Suppressor macrophage treated with lipopolysaccharide for 4 hours (primary cell): ENCODE results near the gene C1orf35.
A peak's percentile ranks its signal among the peaks of the same experiment; 100 is the strongest.

Source experiments
- DNase-seq: peaks from one replicate; pipeline ENCODE4 v3.0.0-alpha.2; 2020

Gene C1orf35

DNA sequence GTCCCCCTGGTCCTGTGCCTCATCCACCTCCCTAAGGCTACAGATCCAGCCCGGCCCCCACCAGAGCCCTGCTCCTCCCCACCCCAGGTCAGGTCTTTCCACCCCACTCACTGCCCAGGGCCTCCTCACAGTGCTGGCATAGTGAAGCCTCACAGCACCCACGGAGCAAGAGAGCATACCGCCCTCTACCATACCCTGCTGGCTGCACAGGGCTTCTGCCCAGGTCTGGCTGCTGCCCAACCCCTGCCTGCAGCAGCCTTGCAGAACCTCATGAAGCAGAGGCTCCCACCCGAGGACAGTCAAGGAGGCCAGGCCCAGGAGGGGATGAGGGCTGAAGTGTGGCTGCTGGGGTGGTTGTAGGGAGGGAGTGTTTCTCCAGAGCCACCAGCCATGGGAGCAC lies 40.3 kb downstream of the C1orf35 start:
- no peak for DNase-seq

DNA sequence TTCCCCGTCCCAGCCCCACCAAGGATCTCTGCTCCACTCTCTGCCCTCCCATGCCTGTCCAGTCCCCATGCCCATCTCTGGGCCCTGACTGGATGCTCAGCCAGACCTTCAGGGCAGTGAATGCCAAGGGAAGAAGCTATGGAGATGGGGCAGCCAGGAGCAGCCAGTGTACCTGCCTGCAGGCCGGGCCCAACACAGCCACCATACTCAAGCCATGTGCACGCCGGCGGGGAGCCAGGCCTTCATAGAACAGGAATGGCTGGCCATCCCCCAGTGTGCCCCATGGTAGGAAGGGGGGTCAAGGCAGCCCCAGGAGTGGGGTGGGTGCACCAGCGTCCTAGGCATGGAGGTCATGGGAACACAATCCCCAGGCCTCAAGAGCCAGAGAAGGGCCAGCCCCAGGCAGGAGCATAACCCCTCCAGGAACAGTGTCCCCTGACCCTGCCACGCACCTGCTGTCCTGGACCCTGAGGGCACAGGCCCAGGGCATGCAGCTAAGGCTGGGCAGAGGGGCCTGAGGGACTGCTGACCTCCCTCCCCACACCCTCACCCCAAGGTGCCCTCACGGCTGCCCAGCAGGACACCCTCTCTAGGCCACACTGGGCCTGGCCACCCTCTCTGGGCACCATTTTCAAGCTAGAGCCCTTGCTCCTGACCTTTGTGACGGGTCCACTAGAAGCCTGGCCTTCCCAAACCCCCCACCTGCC lies 40.9 kb downstream of the C1orf35 start:
- DNase-seq, result no peak

DNA sequence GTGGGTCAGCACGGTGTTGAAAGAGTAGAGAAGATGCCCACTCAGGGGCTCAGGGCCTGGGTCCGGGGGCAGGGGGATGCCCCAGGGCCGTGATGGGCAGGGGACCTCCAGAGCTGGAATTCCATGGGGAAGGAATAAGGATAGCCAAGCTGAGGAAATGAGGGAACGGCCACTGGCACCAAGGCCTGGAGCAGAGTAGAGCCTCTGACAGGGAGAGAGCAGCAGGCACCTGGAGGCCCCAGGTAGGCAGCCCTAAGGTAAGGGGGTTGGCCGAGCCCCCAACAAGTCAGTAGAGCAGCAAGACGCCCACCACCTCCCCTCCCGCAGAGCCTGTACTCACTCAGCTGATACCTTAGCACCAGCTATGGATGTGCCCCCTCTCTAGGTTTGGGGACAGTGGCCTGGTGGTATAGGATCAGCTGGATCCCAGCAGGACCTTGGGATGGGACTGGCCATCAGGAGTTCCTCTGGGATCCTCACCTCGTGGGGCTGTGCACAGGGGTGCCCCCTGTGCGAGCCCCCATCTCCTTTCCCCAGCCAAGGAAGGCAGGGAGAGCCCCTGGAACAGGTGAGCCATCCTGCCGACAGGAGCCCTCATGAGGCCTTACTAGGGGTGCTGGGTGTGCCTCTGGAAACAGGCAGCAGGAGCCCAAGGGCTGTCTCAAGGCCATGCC lies 41.6 kb downstream of the C1orf35 start:
- no peak for DNase-seq

DNA sequence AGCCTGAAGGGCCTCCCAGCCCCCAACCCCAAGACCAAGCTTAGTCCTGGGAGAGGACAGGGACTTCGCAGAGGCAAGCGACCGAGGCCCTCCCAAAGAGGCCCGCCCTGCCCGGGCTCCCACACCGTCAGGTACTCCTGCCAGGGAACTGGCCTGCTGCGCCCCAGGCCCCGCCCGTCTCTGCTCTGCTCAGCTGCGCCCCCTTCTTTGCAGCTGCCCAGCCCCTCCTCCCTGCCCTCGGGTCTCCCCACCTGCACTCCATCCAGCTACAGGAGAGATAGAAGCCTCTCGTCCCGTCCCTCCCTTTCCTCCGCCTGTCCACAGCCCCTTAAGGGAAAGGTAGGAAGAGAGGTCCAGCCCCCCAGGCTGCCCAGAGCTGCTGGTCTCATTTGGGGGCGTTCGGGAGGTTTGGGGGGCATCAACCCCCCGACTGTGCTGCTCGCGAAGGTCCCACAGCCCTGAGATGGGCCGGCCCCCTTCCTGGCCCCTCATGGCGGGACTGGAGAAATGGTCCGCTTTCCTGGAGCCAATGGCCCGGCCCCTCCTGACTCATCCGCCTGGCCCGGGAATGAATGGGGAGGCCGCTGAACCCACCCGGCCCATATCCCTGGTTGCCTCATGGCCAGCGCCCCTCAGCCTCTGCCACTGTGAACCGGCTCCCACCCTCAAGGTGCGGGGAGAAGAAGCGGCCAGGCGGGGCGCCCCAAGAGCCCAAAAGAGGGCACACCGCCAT lies 42.5 kb downstream of the C1orf35 start:
- DNase-seq, result no peak

DNA sequence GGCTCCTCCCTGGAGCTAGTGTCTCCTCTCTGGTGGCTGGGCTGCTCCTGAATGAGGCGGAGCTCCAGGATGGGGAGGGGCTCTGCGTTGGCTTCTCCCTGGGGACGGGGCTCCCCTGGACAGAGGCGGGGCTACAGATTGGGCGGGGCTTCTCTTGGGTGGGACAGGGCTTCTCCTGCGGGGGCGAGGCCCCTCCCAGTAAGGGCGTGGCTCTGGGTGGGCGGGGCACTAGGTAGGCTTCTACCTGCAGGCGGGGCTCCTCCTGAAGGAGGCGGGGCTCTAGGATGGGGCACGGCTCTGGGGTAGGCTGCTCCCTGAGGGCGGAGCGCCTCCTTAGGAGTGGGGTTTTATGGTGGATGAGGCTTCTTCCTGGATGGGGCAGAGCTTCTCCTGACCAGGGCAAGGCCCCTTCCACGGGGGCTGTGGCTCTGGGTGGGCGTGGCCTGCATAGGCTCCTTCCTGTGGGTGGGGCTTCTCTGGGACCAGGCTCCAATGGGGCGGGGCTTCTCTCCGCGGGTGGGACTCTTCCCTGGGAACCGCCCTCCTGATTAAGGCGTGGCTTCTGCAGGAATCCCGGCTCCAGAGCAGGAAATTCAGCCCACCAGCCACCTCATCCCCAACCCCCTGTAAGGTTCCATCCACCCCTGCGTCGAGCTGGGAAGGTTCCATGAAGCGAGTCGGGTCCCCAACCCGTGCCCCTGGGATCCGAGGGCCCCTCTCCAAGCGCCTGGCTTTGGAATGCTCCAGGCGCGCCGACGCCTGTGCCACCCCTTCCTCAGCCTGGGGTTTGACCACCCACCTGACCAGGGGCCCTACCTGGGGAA lies 43.3 kb downstream of the C1orf35 start:
- peak; percentile 47 for DNase-seq

DNA sequence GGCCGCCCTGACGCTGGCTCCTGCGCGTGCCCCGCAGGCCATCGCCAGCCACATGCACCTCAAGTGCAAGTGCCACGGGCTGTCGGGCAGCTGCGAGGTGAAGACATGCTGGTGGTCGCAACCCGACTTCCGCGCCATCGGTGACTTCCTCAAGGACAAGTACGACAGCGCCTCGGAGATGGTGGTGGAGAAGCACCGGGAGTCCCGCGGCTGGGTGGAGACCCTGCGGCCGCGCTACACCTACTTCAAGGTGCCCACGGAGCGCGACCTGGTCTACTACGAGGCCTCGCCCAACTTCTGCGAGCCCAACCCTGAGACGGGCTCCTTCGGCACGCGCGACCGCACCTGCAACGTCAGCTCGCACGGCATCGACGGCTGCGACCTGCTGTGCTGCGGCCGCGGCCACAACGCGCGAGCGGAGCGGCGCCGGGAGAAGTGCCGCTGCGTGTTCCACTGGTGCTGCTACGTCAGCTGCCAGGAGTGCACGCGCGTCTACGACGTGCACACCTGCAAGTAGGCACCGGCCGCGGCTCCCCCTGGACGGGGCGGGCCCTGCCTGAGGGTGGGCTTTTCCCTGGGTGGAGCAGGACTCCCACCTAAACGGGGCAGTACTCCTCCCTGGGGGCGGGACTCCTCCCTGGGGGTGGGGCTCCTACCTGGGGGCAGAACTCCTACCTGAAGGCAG lies 44.0 kb downstream of the C1orf35 start:
- no peak for DNase-seq

DNA sequence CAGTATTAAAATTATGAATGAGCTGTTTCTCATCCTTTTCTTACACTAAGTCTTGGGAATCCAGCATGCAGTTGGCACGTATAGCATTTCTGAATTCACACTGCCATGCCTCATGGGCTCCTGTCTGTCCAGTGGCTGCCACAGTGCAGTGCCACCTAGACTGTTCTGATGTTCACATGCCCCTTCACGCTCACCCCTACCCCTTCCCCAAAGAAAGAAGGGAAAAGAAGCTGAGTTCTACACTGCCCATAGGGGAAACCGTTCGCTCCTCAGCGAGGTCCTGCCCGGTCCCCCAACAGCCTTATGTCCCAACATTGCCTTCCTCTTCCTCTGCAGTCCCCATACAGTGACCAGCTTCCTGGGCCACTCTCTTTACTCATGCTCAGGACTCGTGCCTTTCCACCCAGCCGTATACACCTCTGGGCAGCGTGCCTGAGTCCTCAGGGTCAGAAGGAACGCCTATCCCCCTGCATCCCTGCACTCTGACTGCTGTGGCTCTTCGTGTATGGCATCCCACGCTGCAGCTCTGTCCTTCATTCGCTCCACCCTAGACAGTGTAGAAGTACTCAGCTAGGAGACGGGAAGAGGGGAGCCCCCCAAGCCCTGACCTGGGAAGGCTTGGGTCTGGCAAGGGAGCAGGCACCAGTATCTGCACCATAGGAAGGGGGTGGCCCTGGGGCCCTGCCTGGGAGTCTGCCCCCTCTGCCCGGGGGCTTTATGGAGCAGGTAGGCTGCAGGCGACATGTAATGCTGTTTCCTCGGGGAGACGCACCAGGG lies 44.8 kb downstream of the C1orf35 start:
- DNase-seq, result no peak
